SKM-1 (cell line): Measurements from ENCODE around the gene STPG4.
"Not testable (repeated sequence)": the region's sequence is repeated elsewhere in the genome, so short reads cannot be mapped to it uniquely, and the experiment has no call there.

ENCODE experiments used
- DNase-seq: peaks from one replicate; lab custom pipeline; 2025; ENCODE audit not compliant: unreplicated experiment; lab: John Stamatoyannopoulos, UW

STPG4 gene

GRCh38 chr2:47173986-47174732 lies 19.1 kb upstream of the STPG4 start:
- DNase-seq: no peak

GRCh38 chr2:47172922-47173695 lies 18.0 kb upstream of the STPG4 start:
- DNase-seq: no peak

GRCh38 chr2:47172156-47172921 lies 17.2 kb upstream of the STPG4 start:
- DNase-seq: no peak

GRCh38 chr2:47169784-47170183 lies 14.7 kb upstream of the STPG4 start:
- DNase-seq: no peak

- not testable (repeated sequence) for DNase-seq
Measured at GRCh38 chr2:47168895-47169294, 13.8 kb upstream of the STPG4 start.

GRCh38 chr2:47167149-47167548 lies 12.0 kb upstream of the STPG4 start:
- DNase-seq: no peak

- DNase-seq: no peak
Measured at GRCh38 chr2:47165001-47165555, 10.0 kb upstream of the STPG4 start.

GRCh38 chr2:47162780-47163179 lies 7.7 kb upstream of the STPG4 start:
- DNase-seq: no peak

- DNase-seq: no peak
Measured at GRCh38 chr2:47161475-47161874, 6.4 kb upstream of the STPG4 start.

GRCh38 chr2:47160660-47161059 lies 5.6 kb upstream of the STPG4 start:
- no peak for DNase-seq

- no peak for DNase-seq
Measured at GRCh38 chr2:47160211-47160610, 5.1 kb upstream of the STPG4 start.

GRCh38 chr2:47159627-47160026 lies 4.5 kb upstream of the STPG4 start:
- no peak for DNase-seq

GRCh38 chr2:47158576-47158975 lies 3.5 kb upstream of the STPG4 start:
- DNase-seq: no peak

- DNase-seq: no peak
Measured at GRCh38 chr2:47152803-47153202, 2.3 kb downstream of the STPG4 start.

GRCh38 chr2:47150175-47150574 lies 4.9 kb downstream of the STPG4 start:
- no peak for DNase-seq

- no peak for DNase-seq
Measured at GRCh38 chr2:47147021-47147420, 8.1 kb downstream of the STPG4 start.

GRCh38 chr2:47145466-47145865 lies 9.6 kb downstream of the STPG4 start:
- no peak for DNase-seq

- no peak for DNase-seq
Measured at GRCh38 chr2:47141520-47141919, 13.6 kb downstream of the STPG4 start.

GRCh38 chr2:47134386-47135090 lies 20.6 kb downstream of the STPG4 start:
- no peak for DNase-seq

- DNase-seq: no peak
Measured at GRCh38 chr2:47133046-47133445, 22.1 kb downstream of the STPG4 start.

GRCh38 chr2:47129191-47129706 lies 25.9 kb downstream of the STPG4 start:
- DNase-seq: no peak
